ENCODE data around the gene MYO15B.

Gene MYO15B

DNA sequence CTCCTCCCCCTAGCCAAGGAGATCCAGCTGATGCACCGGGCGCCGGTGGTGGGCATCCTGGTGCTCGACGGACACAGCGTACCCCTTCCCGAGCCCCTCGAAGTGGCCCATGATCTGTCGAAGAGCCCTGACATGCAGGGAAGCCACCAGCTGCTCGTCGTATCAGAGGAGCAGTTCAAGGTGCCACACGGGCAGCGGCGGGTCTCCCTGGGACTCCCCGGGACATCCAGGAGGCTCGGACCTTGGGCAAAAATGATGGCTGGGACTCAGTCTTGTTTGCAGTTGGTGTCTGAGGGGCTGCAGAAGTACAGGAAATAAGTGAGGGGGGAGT is 15.8 kb upstream of the MYO15B start:
- Histone ChIP-seq H3K27ac (no peak overlapping the region), H3K27me3 (replicated peaks) (no peaks in the 10 kb centered on the region), H3K4me3 (ENCODE audit: low read depth, low read length) (no peak overlapping the region), H3K36me3 (replicated peaks) (no peaks in the 10 kb centered on the region)
- TF ChIP-seq, protein P1, sequence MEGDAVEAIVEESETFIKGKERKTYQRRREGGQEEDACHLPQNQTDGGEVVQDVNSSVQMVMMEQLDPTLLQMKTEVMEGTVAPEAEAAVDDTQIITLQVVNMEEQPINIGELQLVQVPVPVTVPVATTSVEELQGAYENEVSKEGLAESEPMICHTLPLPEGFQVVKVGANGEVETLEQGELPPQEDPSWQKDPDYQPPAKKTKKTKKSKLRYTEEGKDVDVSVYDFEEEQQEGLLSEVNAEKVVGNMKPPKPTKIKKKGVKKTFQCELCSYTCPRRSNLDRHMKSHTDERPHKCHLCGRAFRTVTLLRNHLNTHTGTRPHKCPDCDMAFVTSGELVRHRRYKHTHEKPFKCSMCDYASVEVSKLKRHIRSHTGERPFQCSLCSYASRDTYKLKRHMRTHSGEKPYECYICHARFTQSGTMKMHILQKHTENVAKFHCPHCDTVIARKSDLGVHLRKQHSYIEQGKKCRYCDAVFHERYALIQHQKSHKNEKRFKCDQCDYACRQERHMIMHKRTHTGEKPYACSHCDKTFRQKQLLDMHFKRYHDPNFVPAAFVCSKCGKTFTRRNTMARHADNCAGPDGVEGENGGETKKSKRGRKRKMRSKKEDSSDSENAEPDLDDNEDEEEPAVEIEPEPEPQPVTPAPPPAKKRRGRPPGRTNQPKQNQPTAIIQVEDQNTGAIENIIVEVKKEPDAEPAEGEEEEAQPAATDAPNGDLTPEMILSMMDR (IDR thresholded peaks at IDR 0.05; ENCODE audit: low read depth, low read length, missing control alignments) = no peak
- DNase-seq = no peak
- in situ Hi-C loops (cut with HindIII; ENCODE audit: low pct_ligation_motif_present, low sequenced_read_pairs) = no loop called here

DNA sequence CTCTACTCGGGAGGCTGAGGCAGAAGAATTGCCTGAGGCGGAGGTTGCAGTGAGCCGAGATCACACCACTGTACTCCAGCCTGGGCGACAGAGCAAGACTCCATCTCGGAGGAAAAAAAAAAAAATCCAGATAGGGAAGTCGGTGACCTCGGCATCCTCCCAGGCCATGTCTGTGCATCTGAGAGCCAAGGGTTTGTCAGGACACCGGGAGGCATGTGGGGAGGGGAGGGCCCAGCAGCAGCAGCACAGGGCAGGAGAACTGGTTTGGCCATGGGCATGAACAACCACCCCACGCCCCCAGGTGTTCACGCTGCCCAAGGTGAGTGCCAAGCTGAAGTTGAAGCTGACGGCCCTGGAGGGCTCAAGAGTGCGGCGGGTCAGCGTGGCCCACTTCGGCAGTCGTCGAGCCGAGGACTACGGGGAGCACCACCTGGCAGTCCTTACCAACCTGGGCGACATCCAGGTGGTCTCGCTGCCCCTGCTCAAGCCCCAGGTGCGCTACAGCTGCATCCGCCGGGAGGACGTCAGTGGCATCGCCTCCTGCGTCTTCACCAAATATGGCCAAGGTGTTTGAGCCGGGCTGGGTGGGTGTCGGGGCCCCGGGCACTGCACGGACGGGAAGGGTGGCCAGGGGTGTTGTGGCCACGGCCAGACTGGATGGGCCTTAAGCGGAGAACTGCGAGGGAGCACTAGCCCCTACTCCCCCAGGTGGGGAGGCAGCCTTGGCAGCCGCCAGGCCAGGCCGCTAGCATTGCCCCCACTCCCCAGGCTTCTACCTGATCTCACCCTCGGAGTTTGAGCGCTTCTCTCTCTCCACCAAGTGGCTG is 14.7 kb upstream of the MYO15B start:
- TF ChIP-seq, protein P1 (IDR thresholded peaks at IDR 0.05; ENCODE audit: low read depth, low read length, missing control alignments) = no peak
- in situ Hi-C loops (cut with HindIII; ENCODE audit: low pct_ligation_motif_present, low sequenced_read_pairs) = no loop called here
- no peak overlapping the region for H3K27ac ChIP-seq
- no peaks in the 10 kb centered on the region for H3K36me3 ChIP-seq (replicated peaks)
- no peak for DNase-seq
- no peak overlapping the region for H3K4me3 ChIP-seq (ENCODE audit: low read depth, low read length)
- H3K27me3 ChIP-seq (replicated peaks) = no peaks in the 10 kb centered on the region

DNA sequence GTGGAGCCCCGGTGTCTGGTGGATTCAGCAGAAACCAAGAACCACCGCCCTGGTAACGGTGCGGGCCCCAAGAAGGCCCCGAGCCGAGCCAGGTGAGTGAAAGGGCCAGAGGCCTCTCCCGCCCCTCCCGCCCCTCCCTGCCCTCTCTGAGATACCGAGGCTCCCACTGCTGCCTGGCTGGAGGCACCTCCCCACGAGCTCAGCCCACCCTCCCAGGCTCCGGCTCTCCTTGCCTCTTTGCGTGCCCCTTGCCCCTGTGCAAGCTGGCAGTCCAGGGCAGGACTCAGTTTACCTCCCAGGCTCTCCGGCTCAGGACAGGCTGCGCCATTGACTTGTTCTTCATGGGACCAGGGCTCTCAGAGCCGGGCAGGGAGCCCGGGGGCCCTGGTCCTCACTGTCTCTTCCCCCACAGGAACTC is 14.1 kb upstream of the MYO15B start:
- in situ Hi-C loops (cut with HindIII; ENCODE audit: low pct_ligation_motif_present, low sequenced_read_pairs) = no loop called here
- no peak overlapping the region for H3K4me3 ChIP-seq (ENCODE audit: low read depth, low read length)
- DNase-seq = no peak
- TF ChIP-seq, protein P1 (IDR thresholded peaks at IDR 0.05; ENCODE audit: low read depth, low read length, missing control alignments) = no peak
- H3K36me3 ChIP-seq (replicated peaks) = no peaks in the 10 kb centered on the region
- no peaks in the 10 kb centered on the region for H3K27me3 ChIP-seq (replicated peaks)
- no peak overlapping the region for H3K27ac ChIP-seq

DNA sequence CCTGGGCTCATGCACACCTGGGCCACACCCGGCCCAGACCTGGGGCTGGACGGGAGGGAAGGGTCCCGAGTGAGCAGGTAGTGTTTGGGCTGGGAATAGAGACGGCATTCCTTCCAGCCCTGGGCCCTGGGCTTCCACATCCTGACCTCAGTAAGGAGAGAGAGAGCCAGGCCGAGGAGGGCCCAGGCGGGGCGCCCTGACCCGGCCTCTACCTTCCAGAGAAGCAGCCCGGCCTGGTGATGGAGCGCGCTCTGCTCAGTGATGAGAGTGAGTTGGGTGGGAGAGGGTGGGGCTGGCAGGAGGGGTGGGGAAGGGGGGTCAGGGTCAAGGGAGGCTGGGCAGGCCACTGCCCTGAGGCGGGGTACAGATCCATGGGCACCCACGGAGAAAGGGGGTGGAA is 13.6 kb upstream of the MYO15B start:
- Histone ChIP-seq H3K27ac (no peak overlapping the region), H3K36me3 (replicated peaks) (no peaks in the 10 kb centered on the region), H3K4me3 (ENCODE audit: low read depth, low read length) (no peak overlapping the region), H3K27me3 (replicated peaks) (no peaks in the 10 kb centered on the region)
- TF ChIP-seq, protein P1 (IDR thresholded peaks at IDR 0.05; ENCODE audit: low read depth, low read length, missing control alignments) = no peak
- in situ Hi-C loops (cut with HindIII; ENCODE audit: low pct_ligation_motif_present, low sequenced_read_pairs) = no loop called here
- DNase-seq = no peak

DNA sequence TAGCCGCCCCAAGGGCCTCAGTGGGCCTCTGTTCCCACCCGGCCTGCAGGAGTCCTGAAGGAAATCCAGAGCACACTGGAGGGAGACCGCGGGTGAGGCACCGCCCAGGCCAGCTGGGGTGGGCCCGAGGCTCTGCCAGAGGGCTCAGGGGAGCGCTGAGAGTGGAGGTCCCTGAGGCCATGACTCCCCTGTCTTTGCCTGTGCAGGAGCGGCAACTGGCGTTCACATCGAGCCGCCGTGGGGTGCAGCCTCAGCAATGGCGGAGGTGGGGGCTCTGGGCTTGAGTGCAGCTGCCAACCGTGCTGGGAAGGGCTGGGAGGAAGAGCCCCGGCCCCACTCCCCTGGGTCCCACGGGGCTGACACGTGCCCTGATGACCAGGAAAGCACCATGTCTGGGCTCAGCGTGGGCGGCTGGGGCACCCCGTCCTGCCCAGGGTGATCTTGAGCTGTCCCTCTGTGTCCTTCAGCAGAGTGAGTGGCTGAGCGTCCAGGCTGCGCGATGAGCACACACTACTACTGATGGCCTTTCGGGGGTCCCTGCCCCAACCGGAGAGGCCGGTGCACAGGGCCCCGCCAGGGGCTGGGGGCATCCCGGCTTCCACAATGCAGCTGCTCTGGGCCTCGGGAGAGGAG is 13.1 kb upstream of the MYO15B start:
- Histone ChIP-seq H3K4me3 (ENCODE audit: low read depth, low read length) (no peak overlapping the region), H3K27me3 (replicated peaks) (no peaks in the 10 kb centered on the region), H3K27ac (no peak overlapping the region), H3K36me3 (replicated peaks) (no peaks in the 10 kb centered on the region)
- in situ Hi-C loops (cut with HindIII; ENCODE audit: low pct_ligation_motif_present, low sequenced_read_pairs) = no loop called here
- no peak for DNase-seq
- TF ChIP-seq, protein P1 (IDR thresholded peaks at IDR 0.05; ENCODE audit: low read depth, low read length, missing control alignments) = no peak
